ENCODE results near the gene COX19.

- no peak for TF ChIP-seq POLR2A (IDR thresholded peaks at IDR 0.05)
- TF ChIP-seq CTCF (IDR thresholded peaks at IDR 0.05), result no peak
These were observed 46.0 kb upstream of the COX19 start for GRCh38 chr7:1021366-1021765.

All from uterus (tissue), 2 donors.